Fibroblast of skin of right biceps (primary cell): ENCODE measurements around the gene SAMD4B.
"Not testable (repeated sequence)": the region's sequence is repeated elsewhere in the genome, so short reads cannot be mapped to it uniquely, and the experiment has no call there.

ENCODE experiments used
- DNase-seq: peaks from one replicate; pipeline ENCODE4 v3.0.0-alpha.2; 2013

SAMD4B gene, protein sequence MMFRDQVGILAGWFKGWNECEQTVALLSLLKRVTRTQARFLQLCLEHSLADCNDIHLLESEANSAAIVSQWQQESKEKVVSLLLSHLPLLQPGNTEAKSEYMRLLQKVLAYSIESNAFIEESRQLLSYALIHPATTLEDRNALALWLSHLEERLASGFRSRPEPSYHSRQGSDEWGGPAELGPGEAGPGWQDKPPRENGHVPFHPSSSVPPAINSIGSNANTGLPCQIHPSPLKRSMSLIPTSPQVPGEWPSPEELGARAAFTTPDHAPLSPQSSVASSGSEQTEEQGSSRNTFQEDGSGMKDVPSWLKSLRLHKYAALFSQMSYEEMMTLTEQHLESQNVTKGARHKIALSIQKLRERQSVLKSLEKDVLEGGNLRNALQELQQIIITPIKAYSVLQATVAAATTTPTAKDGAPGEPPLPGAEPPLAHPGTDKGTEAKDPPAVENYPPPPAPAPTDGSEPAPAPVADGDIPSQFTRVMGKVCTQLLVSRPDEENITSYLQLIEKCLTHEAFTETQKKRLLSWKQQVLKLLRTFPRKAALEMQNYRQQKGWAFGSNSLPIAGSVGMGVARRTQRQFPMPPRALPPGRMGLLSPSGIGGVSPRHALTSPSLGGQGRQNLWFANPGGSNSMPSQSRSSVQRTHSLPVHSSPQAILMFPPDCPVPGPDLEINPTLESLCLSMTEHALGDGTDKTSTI

DNA sequence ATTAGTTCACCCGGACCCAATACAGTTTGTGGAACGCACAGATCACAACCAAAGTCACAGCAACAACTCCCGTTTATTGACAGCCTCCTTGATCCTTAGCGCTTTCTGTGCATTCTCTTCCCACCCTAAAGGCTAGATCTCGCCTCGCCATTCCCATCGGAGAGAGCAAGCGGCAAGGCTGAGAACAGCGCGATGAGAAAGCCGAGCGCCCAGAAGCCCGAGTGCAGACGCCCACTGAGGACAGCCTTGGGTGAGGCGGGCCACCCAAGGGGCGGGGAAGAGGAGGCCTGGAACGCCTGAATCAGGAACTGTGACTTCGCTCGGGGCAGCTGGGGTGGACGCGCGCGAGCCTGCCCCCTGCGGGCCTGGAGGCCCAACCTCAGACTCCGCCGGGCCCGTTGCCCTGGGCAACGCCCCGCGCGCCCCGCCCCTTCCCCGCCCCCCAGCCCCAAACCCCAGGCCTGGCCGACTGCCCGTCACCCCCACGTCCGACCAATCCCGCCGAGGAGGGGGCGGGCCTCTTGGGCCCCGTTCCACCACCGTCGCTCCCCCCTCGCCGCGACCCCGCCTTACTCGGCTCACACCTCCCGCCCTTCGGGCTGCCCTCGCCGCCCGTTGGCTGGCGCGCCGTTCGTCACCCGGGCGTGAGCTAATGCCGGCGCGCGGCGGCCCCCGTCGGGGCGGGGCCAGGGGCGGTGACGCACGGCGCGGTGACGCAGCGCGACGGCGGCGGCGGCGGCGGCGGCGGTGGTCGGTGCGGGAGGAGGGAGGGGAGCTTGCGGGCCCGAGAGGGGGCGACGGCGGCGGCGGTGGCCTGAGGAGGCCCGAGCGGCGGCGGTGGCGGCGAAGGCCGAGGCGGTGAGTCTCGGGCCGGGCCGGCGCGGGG lies at the start of gene SAMD4B:
SAMD4B (plus strand) TSS at position 703 of the 886 bp plus-strand sequence. CDS start 14,473 bp downstream, outside the sequence.
- peak; percentile 99 for DNase-seq

DNA sequence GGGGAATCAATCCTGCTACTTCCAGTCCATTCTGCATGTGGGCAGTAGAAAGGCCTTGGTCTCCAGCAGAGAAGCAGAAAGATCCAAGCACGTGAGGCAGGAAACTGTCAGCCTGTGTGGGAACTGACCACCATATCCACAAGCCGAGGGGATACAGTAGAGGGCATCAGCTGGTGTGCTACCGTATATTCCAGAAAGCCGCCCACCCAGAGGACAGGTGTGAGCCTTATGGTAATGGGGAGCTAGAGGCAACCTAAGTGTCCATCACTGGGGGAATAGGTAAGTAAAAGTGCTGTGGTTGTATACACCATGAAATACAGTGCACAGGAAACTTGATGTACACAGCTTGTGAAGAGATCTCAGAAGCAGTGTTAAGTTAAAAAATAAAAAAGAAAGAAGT lies 48.8 kb upstream of the SAMD4B start:
- no peak for DNase-seq

DNA sequence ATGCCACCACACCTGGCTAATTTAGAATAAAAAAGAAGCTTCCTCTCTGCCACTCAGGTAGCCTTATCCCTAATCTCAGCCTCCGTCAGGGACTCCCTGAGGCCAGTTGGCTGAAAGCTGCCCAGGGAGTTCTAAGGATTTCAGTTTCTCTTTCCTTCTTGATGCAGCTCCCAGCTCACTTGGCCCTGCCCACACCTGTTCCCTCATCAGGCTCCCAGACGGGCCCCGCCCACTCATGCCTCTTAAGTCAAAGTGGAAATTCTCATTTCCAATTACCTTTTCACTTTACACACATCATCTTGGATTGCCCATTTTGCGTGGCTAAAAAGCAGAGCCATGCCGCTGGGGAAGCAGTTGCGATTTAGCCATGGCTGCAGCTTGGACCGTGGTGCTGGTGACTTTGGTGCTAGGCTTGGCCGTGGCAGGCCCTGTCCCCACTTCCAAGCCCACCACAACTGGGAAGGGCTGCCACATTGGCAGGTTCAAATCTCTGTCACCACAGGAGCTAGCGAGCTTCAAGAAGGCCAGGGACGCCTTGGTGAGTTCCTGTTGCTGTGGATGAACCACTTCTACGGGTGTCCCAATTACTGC lies 46.1 kb upstream of the SAMD4B start, which contains the start of gene IFNL1:
IFNL1 (plus strand) TSS at position 353 of the 591 bp plus-strand sequence; CDS start at position 368, 15 bp downstream.
- no peak for DNase-seq

DNA sequence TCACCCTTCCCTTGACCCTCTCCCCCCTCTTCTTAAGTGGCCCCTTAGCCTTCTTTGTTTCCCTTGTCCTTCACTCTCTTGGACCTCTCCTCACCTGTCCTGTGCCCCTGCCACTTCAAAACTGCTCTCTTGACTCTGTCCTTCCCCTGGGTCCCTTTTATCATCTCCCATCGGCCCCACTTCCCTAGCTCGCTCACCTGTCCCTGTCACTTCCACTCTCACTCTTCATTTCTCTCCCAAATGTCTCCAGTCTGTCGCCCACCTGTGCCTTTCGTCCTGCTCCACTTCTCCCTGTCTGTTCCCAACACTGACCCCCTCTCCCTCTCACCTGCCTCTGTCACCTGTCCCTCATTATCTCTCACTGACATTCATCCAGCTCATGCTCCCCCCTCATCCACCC lies 45.3 kb upstream of the SAMD4B start:
- DNase-seq: no peak

DNA sequence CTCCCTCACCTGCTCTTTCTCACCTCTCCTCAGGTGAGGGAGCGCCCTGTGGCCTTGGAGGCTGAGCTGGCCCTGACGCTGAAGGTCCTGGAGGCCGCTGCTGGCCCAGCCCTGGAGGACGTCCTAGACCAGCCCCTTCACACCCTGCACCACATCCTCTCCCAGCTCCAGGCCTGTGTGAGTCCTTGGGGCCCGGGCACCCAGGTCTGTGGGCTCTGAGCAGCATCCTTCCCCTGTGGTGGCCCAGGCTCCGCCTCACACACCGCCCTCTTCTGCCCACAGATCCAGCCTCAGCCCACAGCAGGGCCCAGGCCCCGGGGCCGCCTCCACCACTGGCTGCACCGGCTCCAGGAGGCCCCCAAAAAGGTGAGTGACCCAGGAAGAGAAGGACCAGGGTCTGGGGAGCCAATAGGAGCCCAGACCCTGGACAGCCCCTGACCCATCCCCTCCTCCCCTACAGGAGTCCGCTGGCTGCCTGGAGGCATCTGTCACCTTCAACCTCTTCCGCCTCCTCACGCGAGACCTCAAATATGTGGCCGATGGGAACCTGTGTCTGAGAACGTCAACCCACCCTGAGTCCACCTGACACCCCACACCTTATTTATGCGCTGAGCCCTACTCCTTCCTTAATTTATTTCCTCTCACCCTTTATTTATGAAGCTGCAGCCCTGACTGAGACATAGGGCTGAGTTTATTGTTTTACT lies 44.1 kb upstream of the SAMD4B start:
- DNase-seq: no peak

- DNase-seq: no peak
These were observed 42.8 kb upstream of the SAMD4B start for GRCh38 chr19:39299404-39299803.

- DNase-seq: no peak
These were observed 42.4 kb upstream of the SAMD4B start for GRCh38 chr19:39299832-39300231.

DNA sequence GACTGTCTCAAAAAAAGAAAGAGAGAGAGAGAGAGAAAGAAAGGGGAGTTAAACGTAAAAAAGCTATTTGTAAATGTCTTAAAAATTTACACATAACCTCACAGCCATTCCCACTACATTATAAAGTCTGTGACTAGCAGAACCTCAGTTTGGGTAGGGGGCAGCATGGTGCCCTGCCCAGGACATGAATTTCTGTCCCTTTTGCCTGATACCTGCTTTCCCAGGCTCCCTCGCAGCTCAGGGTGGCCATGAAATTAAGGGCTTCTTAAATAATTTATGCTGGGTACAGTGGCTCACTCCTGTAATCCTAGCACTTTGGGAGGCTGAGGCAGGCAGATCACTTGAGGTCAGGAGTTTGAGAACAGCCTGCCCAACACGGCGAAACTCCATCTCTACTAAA lies 41.2 kb upstream of the SAMD4B start:
- no peak for DNase-seq

DNA sequence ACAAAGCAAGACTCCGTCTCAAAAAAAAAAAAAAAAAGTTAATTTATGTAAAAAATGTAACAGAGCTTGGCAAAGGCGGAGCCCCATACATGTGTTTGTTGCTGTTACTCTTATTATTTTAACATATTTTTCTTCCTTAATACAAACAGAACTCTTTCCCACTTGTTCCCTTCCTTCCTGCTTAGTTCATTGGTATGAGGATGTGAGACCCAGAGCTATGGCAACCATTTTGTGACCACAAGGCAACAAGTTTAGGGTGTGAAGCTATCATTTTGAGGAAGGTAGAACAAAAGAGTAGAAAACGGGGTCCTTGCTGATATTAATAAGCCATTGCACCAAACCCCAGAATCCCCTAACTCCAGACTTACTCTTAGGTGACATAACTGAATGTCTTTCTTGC lies 40.7 kb upstream of the SAMD4B start:
- DNase-seq: no peak

DNA sequence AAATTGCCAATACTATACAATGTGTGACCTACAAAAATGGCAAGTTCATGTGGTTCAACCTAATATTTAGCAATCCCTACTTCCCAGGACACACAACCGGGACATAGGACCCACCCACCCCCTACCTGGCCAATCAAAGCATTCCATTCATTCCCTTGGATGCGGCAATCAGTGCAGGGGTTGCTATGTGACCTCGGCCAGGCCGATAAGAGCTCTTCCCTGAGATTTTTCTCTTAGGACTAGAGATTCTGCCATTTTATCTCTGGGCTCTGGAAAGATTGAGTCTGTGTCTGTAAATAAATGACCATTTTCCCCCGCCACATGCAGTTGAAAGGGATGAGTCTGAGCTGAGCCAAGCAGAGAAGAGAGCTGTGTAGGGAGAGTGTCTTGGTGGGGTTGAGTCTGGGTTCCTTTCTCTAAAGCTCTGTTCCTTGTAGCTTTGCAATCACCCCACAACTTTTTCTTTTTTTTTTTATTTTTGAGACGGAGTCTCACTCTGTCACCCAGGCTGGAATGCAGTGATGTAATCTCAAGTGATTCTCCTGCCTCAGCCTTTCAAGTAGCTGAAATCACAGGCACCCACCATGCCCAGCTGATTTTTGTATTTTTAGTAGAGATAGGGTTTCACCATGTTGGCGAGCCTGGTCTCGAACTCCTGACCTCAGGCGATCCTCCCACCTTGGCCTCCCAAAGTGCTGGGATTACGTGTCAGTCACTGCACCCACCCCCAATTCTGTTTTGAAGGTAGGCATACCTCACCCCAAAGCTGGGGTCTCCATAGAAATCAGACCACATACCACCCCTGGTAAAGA lies 38.6 kb upstream of the SAMD4B start:
- DNase-seq: no peak

- DNase-seq: no peak
These were observed 38.1 kb upstream of the SAMD4B start for GRCh38 chr19:39304185-39304513.

- DNase-seq: no peak
These were observed 37.3 kb upstream of the SAMD4B start for GRCh38 chr19:39304701-39305571.

- no peak for DNase-seq
These were observed 36.1 kb upstream of the SAMD4B start for GRCh38 chr19:39306075-39306474.

DNA sequence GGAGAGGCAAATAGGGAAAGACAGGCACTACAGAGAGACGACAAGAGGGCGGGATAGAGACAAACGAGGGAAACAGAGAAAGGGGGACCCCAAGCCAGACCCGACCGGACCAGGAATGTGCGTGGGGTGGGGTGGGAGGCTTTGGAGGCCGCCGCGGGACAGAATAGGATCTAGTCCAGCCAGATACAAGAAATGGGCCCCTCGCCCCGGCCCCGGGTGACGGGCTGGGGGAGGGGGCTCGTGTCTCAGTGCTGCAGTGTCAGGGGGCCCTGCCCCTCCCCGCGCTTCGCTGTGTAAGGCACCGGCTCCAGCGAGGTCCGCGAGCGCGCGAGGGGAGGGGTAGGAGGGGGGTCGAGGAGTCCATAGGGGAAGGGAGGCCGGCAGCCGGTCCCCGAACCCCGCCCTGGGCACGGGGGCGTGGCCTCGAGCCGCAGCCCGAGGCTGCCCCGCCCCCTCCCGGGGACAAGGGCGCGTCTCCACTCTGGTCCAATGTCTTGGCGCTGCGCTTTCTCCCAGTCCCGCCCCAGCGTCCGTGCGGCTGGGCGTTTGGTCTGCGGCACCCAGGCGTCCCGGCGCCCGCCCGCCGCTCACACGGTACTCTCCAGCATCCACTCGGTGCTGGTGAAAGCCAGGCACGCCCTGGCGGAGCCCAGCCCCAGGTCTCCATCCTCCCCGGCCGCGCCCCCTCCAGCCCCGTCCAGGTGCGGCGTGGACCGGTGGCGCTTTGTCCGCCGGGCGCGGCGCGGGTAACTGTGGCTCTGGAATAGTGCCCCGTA lies 35.0 kb upstream of the SAMD4B start:
- DNase-seq: no peak

DNA sequence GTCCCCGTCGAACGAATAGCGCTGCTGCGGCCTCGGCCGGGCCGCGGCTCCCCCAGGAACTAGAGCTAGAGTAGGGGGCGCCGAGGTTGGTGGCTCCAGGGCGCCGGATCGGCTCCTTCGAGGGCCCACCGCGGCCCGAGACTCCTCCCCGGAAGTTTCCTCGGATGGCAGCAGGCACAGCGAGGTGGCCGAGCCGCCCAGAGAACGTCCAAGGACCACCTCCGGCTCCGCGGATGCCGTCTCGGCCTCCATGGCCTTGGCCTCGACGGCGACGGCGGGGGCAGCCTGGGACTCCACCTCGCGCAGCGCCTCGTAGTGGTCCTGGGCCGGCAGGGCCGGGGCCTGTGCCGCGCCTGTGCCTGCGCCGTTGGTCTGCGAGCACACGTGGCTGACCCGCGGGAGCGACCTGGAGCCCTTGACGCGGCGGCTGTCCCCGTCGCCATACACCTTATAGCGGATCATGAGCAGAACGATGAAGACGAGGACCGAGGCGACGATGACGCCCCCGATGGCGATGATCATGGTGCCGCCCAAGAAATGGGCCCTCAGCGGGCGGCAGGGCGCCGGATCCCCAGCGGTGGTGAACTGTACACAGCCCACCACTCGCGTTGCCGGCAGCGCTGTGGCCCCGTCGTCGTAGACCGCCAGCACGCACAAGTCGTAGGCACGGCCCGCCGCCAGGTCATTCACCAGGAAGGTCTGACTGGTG lies 34.2 kb upstream of the SAMD4B start:
- DNase-seq: no peak

DNA sequence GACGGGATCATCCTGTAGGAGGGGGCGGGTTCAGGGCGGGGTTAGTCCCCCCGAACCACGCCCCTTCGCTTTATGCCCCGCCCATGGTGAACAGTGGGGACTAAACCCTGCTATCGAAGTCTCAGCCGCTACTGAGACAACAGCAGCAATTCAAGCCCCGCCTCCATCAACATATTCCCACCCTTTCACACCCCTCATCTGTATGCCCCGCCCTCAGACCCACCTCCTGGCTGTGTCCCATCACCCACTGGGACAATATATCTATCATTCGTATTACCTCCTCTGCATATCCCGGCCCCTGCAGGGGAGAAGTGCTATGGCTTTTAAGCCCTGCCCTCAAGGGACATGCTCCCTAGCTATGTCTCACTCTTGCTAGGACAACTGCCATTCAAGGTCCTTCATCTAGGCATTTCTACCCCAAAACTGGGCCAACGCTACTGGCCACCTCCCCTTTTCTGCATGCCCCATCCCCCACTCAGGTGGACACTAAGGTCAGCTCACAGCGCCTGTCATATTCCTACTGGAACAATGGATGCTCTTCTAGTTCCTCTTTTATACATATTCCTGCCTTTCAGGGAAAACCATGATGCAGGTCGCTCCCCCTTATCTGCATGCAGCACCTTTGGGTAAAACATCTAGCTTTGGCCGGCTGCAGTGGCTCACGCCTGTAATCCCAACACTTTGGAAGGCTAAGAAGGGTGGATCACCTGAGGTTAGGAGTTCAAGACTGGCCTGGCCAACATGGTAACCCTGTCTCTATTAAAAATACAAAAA lies 33.5 kb upstream of the SAMD4B start:
- no peak for DNase-seq

GRCh38 chr19:39309305-39309670 lies 32.9 kb upstream of the SAMD4B start:
- not testable (repeated sequence) for DNase-seq
